AG04450 (cell line): ENCODE measurements around the gene FUT2. TPM values are rescaled to one million over a fixed set of nuclear protein-coding genes. Genes with fewer than 3 reads are reported as not detected.

Experiments used
- CTCF ChIA-PET: fragments of 300-600, 350-600 bp; formaldehyde crosslinking; extraction: SDS; loops from one replicate; lab custom pipeline; 2022; ENCODE audit warnings: antibody characterized with exemption, inconsistent platforms; lab: Charles Lee
- POLR2A ChIA-PET: fragments of 350-600 bp; formaldehyde crosslinking; extraction: SDS; loops from one replicate; lab custom pipeline; 2021; ENCODE audit warnings: antibody characterized with exemption, inconsistent platforms; lab: Yijun Ruan, JAX
- DNase-seq: peaks from one replicate; pipeline ENCODE4 v3.0.0-alpha.2; 2011; ENCODE audit warnings: low read depth, low spot score
- H3K27ac ChIP-seq: one replicate; pipeline ENCODE4 v1.5.1; 2012; ENCODE audit warnings: low read depth, low read length, control low read depth
- H3K27me3 ChIP-seq: one replicate; pipeline ENCODE4 v1.6.0; 2012; ENCODE audit warnings: low read length; ENCODE audit not compliant: control insufficient read depth, insufficient read depth
- H3K4me3 ChIP-seq: 2 replicates; pipeline ENCODE4 v1.5.1; 2011; ENCODE audit warnings: mild to moderate bottlenecking, low read depth, low read length, control low read depth
- H3K9me3 ChIP-seq: 2 replicates; pipeline ENCODE4 v1.5.1; 2012; ENCODE audit warnings: low read length; ENCODE audit not compliant: control insufficient read depth, insufficient read depth
- CTCF ChIP-seq: IDR thresholded peaks from 2 replicates; pipeline ENCODE4 v1.5.1; 2011; ENCODE audit warnings: low read depth, low read length, control low read depth, inconsistent platforms
- polyA plus RNA-seq: library from polyadenylated mRNA; depleted of rRNA; stranded (reverse); fragments of >200 nt; gene quantifications from 2 replicates; pipeline ENCODE4 v1.2.3, GENCODE V29; 2011

The FUT2 gene
- polyA plus RNA-seq, 1 experiment: not detected

DNA sequence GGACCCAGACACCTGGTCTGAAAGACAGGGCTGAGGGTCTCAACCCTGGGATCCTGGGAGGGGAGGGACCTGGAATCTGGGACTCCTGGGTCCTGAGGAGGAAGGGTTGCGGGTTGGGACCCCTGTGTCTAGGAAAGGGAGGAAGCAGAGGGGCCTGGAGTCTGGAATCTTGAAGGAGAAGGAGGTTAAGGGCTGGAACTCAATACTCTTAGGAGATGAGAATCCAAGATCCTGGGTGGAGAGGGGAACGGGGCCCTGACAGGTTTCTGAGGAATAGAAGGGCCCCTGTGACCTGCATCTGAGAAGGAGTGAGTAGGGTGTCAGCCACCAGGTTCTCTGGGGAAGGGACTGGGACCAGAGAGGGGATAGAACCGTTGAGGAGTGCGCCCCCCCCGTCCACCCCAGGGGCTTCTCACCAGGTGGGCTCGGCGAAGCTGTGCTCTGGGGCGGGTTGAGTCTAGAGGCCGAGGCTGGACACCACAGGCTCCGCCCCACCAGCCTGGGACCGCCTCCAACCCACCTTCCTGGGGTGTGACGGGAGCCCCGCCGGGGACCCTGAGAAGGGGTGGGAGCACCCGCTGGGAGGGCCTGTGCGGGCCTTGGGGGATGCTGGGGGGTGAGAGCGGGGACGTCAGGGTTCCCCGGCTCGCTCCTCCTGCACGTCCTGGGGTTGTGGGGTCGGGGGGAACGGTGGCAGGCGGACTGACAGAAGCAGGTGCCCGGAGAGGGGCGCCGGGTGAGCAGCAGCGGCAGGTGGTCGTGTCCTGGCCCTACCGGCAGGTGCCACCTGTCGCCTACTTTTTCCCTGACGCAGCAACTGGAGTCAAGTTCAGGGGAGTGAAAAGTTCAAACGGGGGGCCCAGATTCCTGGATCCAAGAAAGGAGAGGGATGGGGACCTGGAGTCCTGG, 23.7 kb downstream of the FUT2 start, which contains the start of gene MAMSTR:
TSS of gene MAMSTR (minus strand) at position 463 of the 909 bp plus-strand sequence. CDS start 694 bp downstream, outside the sequence.
- CTCF ChIA-PET: no interaction called here
- no peak within 1 kb of the TSS for H3K27ac ChIP-seq
- peaks cover under 1% of the 10 kb centered on the region; the same call in 1 of the 2 replicates for H3K9me3 ChIP-seq
- POLR2A ChIA-PET: no interaction called here
- H3K27me3 ChIP-seq: no peaks in the 10 kb centered on the region
- no peak for TF ChIP-seq CTCF
- H3K4me3 ChIP-seq: peak within 1 kb of the TSS; percentile 44
- no peak for DNase-seq

- no peaks in the 10 kb centered on the region for H3K27me3 ChIP-seq
- H3K27ac ChIP-seq: no peak overlapping the region
- peaks cover 4% of the 10 kb centered on the region; the same call in 1 of the 2 replicates for H3K9me3 ChIP-seq
- CTCF ChIA-PET: interaction anchor here (0.6 kb wide), 2 partner anchors 198 to 997 kb away, joined by 3 to 5 read pairs; no protein-coding TSS in a partner anchor
- TF ChIP-seq CTCF: no peak
- peak overlapping the region; percentile 44 for H3K4me3 ChIP-seq
- POLR2A ChIA-PET: interaction anchor here (0.6 to 0.9 kb wide), 5 partner anchors 26 to 314 kb away, joined by 3 to 9 read pairs (median 4); no protein-coding TSS in a partner anchor
- no peak for DNase-seq
These were observed 24.5 kb downstream of the FUT2 start for GRCh38 chr19:48720251-48720612.

- no peaks in the 10 kb centered on the region for H3K27me3 ChIP-seq
- H3K4me3 ChIP-seq: peak overlapping the region; percentile 80
- 0 out of 2 replicates have a peak, but pooled peaks have one; percentile 10 for TF ChIP-seq CTCF
- ChIA-PET CTCF (interaction anchor here (0.6 kb wide), 2 partner anchors 198 to 997 kb away, joined by 3 to 5 read pairs; no protein-coding TSS in a partner anchor), POLR2A (interaction anchor here (0.6 to 0.9 kb wide), 5 partner anchors 26 to 314 kb away, joined by 3 to 9 read pairs (median 4); no protein-coding TSS in a partner anchor)
- H3K27ac ChIP-seq: peak overlapping the region; percentile 87
- peaks cover 4% of the 10 kb centered on the region; the same call in 1 of the 2 replicates for H3K9me3 ChIP-seq
- DNase-seq: peak; percentile 98
These were observed 25.0 kb downstream of the FUT2 start for GRCh38 chr19:48720613-48721296.

DNA sequence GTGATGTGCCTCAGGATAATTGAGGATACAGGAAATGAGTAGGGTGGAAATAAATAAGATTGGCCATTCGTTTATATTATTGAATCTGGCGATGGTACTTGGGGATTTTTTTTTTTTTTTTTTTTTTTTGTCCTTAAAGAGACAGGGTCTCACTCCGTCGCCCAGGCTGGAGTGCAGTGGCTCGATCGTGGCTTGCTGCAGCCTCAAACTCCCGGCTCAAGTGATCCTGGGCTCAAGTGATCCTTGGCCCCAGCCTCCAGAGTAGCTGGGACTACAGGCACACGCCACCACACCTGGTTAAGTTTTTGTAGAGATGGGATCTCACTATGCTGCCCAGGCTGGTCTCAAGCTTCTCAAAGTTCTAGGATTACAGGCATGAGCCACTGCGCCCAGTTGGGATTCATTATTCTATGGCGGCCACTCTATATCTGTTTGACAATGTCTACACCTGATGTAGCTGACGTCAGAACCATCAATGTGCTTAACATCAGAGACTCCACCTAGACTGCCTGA, 26.5 kb downstream of the FUT2 start:
- CTCF ChIA-PET: no interaction called here
- Histone ChIP-seq H3K27ac (no peak overlapping the region), H3K4me3 (no peak overlapping the region), H3K27me3 (no peaks in the 10 kb centered on the region), H3K9me3 (peaks cover 9% of the 10 kb centered on the region; the same call in 1 of the 2 replicates)
- TF ChIP-seq CTCF: no peak
- POLR2A ChIA-PET: no interaction called here
- DNase-seq: no peak
